SK-N-MC (cell line): ENCODE data around the gene ANKS6.

Source experiments
- EZH2 ChIP-seq: fragments of 200-600 bp; sonication (generic); IDR thresholded peaks from one replicate; pipeline ENCODE4 v1.6.1; 2017; ENCODE audit warnings: antibody characterized with exemption
- FOXP2 ChIP-seq: optimal IDR thresholded peaks from 2 replicates; pipeline ENCODE3; 2011; ENCODE audit warnings: mild to moderate bottlenecking, moderate library complexity; ENCODE audit not compliant: insufficient read depth; ENCODE audit errors: extremely low read length, control extremely low read depth
- POLR2AphosphoS5 ChIP-seq: IDR thresholded peaks from 2 replicates; pipeline ENCODE4 v1.6.1; 2012; ENCODE audit warnings: mild to moderate bottlenecking, low read depth, low read length, borderline replicate concordance

DNA sequence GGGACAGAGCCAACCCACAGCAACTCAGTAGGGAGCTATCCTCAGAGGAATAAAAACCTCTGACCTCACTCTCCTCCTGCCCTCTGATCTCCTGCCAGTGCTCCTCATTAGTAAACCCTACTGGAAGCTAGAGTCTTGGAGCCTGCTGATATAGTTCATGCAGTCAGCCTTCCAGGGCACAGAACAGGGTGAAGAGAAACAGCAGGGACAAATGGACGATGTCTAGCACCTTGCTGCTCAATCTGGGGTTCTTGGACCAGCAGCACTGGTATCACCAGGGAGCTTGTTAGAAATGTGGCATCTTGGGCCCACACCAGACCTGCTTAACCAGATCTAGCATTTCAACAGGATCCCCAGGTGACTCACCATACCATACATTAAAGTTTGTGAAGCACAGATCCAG, 5.6 kb upstream of the ANKS6 start:
- TF ChIP-seq POLR2AphosphoS5 = no peak
- TF ChIP-seq EZH2 = no peak
- TF ChIP-seq FOXP2 = no peak
